ENCODE data around the gene ABCA13. TPM values are rescaled to one million over a fixed set of nuclear protein-coding genes. Genes with fewer than 3 reads are reported as not detected.
"Not testable (repeated sequence)": the region's sequence is repeated elsewhere in the genome, so short reads cannot be mapped to it uniquely, and the experiment has no call there.

ABCA13 gene
- total RNA-seq, 1 experiment from 2014 or later: 0.76 TPM

- H4K20me1 ChIP-seq (ENCODE audit: insufficient read depth): no peaks in the 10 kb centered on the region
- no peak overlapping the region for H3K27ac ChIP-seq
- H3K4me1 ChIP-seq (replicated peaks; ENCODE audit: insufficient read depth): 0 out of 2 replicates have a peak, but pooled peaks cover 7% of the 10 kb centered on the region
- no peaks in the 10 kb centered on the region for H3F3A ChIP-seq (ENCODE audit: insufficient read depth, low read depth)
- H3K9me3 ChIP-seq (ENCODE audit: insufficient read depth, low read depth): peaks cover 7% of the 10 kb centered on the region; the same call in 1 of the 2 replicates
- no peaks in the 10 kb centered on the region for H3K79me2 ChIP-seq (ENCODE audit: low read depth)
- H3K36me3 ChIP-seq (ENCODE audit: low read depth): no peaks in the 10 kb centered on the region
- CTCF ChIA-PET: no interaction called here
- H3K4me3 ChIP-seq: no peak overlapping the region
- TF ChIP-seq CTCF (conservative IDR thresholded peaks at IDR 0.05): no peak
- TF ChIP-seq EZH2 (IDR thresholded peaks at IDR 0.05; ENCODE audit: low read depth): no peak
- BruUV-seq (replicated peaks): no TSS peak
- POLR2A ChIA-PET (ENCODE audit: unreplicated experiment): no interaction called here
- intact Hi-C loops (cut with micrococcal nuclease; ENCODE audit: unreplicated experiment): no loop called here
- no peak overlapping the region for H3K4me2 ChIP-seq
- no peak for DNase-seq
- H3K9me2 ChIP-seq (ENCODE audit: insufficient read depth): no peaks in the 10 kb centered on the region
- no peak overlapping the region for H2AFZ ChIP-seq
- H3K27me3 ChIP-seq (ENCODE audit: insufficient read depth, low read depth): peaks cover 22% of the 10 kb centered on the region
These were observed 21.7 kb downstream of the ABCA13 start for GRCh38 chr7:48192996-48193395.

- H3K4me1 ChIP-seq (replicated peaks; ENCODE audit: insufficient read depth): 0 out of 2 replicates have a peak, but pooled peaks cover 7% of the 10 kb centered on the region
- H4K20me1 ChIP-seq (ENCODE audit: insufficient read depth): no peaks in the 10 kb centered on the region
- H3K4me2 ChIP-seq: no peak overlapping the region
- no peaks in the 10 kb centered on the region for H3K9me2 ChIP-seq (ENCODE audit: insufficient read depth)
- no peaks in the 10 kb centered on the region for H3K36me3 ChIP-seq (ENCODE audit: low read depth)
- ChIA-PET POLR2A (ENCODE audit: unreplicated experiment) (no interaction called here), CTCF (no interaction called here)
- no peak for TF ChIP-seq EZH2 (IDR thresholded peaks at IDR 0.05; ENCODE audit: low read depth)
- TF ChIP-seq CTCF (conservative IDR thresholded peaks at IDR 0.05): no peak
- intact Hi-C loops (cut with micrococcal nuclease; ENCODE audit: unreplicated experiment): no loop called here
- no peak overlapping the region for H3K4me3 ChIP-seq
- no peak overlapping the region for H2AFZ ChIP-seq
- BruUV-seq (replicated peaks): no TSS peak
- H3K27ac ChIP-seq: no peak overlapping the region
- no peak for DNase-seq
- peaks cover 27% of the 10 kb centered on the region for H3K27me3 ChIP-seq (ENCODE audit: insufficient read depth, low read depth)
- peaks cover 7% of the 10 kb centered on the region; the same call in 1 of the 2 replicates for H3K9me3 ChIP-seq (ENCODE audit: insufficient read depth, low read depth)
- H3F3A ChIP-seq (ENCODE audit: insufficient read depth, low read depth): no peaks in the 10 kb centered on the region
- no peaks in the 10 kb centered on the region for H3K79me2 ChIP-seq (ENCODE audit: low read depth)
These were observed 22.2 kb downstream of the ABCA13 start for GRCh38 chr7:48193421-48193820.

DNA sequence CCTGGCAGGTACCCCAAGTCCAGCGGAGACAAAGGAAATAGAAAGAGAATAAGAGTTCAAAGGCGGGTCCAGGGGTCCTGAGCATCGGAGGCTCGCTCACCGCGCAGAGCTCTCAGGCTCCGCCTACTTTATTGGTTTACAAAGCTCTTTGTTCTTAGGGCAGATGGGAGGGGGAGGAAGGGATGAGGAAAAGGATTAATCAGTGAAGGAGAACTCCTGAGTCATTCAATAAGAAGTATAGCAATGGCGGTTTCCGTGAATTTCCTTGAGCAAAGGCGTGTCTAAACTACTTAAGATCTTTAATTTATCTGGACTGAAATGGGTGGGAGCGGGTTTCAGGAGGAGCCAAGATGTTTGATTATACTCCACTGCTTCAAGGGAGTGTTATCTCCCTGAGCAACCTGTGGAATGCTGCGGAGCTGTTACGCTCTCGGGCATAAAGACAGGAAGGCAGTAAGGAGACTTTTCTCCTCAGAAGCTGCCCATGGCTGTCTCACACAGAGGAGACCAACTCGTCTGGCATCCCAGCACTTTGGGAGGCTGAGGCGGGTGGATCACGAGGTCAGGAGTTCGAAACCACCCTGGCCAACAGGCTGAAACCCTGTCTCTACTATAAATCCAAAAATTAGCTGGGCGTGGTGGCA, 29.8 kb downstream of the ABCA13 start:
- peak in 1 of 2 experiments; percentile 21 for DNase-seq

GRCh38 chr7:48202916-48203315, 31.7 kb downstream of the ABCA13 start:
- CTCF ChIA-PET; H3K4me1 ChIP-seq (replicated peaks; ENCODE audit: insufficient read depth); H3K79me2 ChIP-seq (ENCODE audit: low read depth); H3K9me2 ChIP-seq (ENCODE audit: insufficient read depth); BruUV-seq (replicated peaks); H3K36me3 ChIP-seq (ENCODE audit: low read depth); POLR2A ChIA-PET (ENCODE audit: unreplicated experiment); H4K20me1 ChIP-seq (ENCODE audit: insufficient read depth); H3F3A ChIP-seq (ENCODE audit: insufficient read depth, low read depth); H3K27ac ChIP-seq; intact Hi-C loops (cut with micrococcal nuclease; ENCODE audit: unreplicated experiment); H3K4me3 ChIP-seq; H2AFZ ChIP-seq; H3K9me3 ChIP-seq (ENCODE audit: insufficient read depth, low read depth); DNase-seq; H3K4me2 ChIP-seq: not testable (repeated sequence)
- peaks cover 22% of the 10 kb centered on the region for H3K27me3 ChIP-seq (ENCODE audit: insufficient read depth, low read depth)

More for the DNA sequence above, 29.8 kb downstream of the ABCA13 start:
- H3K36me3 ChIP-seq (ENCODE audit: low read depth); H3F3A ChIP-seq (ENCODE audit: insufficient read depth, low read depth); H3K4me2 ChIP-seq; H3K4me1 ChIP-seq (replicated peaks; ENCODE audit: insufficient read depth); H3K79me2 ChIP-seq (ENCODE audit: low read depth); POLR2A ChIA-PET (ENCODE audit: unreplicated experiment); H3K27ac ChIP-seq; CTCF ChIA-PET; BruUV-seq (replicated peaks); H2AFZ ChIP-seq; H3K4me3 ChIP-seq; intact Hi-C loops (cut with micrococcal nuclease; ENCODE audit: unreplicated experiment); H3K9me3 ChIP-seq (ENCODE audit: insufficient read depth, low read depth); H3K9me2 ChIP-seq (ENCODE audit: insufficient read depth); H4K20me1 ChIP-seq (ENCODE audit: insufficient read depth): not testable (repeated sequence)
- peaks cover 38% of the 10 kb centered on the region for H3K27me3 ChIP-seq (ENCODE audit: insufficient read depth, low read depth)

Data from PC-9 (cell line).